ENCODE results near the gene NKTR.

- TF ChIP-seq, protein P1, sequence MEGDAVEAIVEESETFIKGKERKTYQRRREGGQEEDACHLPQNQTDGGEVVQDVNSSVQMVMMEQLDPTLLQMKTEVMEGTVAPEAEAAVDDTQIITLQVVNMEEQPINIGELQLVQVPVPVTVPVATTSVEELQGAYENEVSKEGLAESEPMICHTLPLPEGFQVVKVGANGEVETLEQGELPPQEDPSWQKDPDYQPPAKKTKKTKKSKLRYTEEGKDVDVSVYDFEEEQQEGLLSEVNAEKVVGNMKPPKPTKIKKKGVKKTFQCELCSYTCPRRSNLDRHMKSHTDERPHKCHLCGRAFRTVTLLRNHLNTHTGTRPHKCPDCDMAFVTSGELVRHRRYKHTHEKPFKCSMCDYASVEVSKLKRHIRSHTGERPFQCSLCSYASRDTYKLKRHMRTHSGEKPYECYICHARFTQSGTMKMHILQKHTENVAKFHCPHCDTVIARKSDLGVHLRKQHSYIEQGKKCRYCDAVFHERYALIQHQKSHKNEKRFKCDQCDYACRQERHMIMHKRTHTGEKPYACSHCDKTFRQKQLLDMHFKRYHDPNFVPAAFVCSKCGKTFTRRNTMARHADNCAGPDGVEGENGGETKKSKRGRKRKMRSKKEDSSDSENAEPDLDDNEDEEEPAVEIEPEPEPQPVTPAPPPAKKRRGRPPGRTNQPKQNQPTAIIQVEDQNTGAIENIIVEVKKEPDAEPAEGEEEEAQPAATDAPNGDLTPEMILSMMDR (IDR thresholded peaks at IDR 0.05; ENCODE audit: insufficient read depth, low read length), result no peak
- no peak for TF ChIP-seq POLR2AphosphoS5 (IDR thresholded peaks at IDR 0.05; ENCODE audit: low read depth)
- no peak for TF ChIP-seq GABPA (IDR thresholded peaks at IDR 0.05; ENCODE audit: low read depth)
- no peak for TF ChIP-seq REST (IDR thresholded peaks at IDR 0.05; ENCODE audit: insufficient replicate concordance, low read depth)
These were observed 63.9 kb downstream of the NKTR start for GRCh38 chr3:42664438-42664803.
